Loucy (cell line): ENCODE measurements around the gene DUSP22.

ENCODE experiments used
- H2AFZ ChIP-seq: fragments of 200-600 bp; sonication (generic); 2 replicates; pipeline ENCODE4 v1.6.0; 2016; ENCODE audit warnings: antibody characterized with exemption, mild to moderate bottlenecking, low read length, moderate library complexity
- H3F3A ChIP-seq: fragments of 200-600 bp; 2 replicates; pipeline ENCODE4 v1.6.0; 2016; ENCODE audit warnings: antibody characterized with exemption, low read depth, mild to moderate bottlenecking
- H3K27me3 ChIP-seq: fragments of 200-600 bp; sonication (generic); 2 replicates; pipeline ENCODE4 v1.6.1; 2014; ENCODE audit warnings: low read length, mild to moderate bottlenecking; ENCODE audit not compliant: insufficient read depth, poor library complexity, severe bottlenecking
- H3K36me3 ChIP-seq: fragments of 200-600 bp; sonication (generic); 2 replicates; pipeline ENCODE4 v1.6.1; 2016; ENCODE audit warnings: low read length; ENCODE audit not compliant: insufficient read depth
- H3K4me1 ChIP-seq: fragments of 200-600 bp; sonication (generic); 2 replicates; pipeline ENCODE4 v1.5.1; 2014; ENCODE audit warnings: low read length, mild to moderate bottlenecking; ENCODE audit not compliant: insufficient read depth, poor library complexity, severe bottlenecking
- H3K4me2 ChIP-seq: fragments of 200-600 bp; sonication (generic); 2 replicates; pipeline ENCODE4 v1.6.0; 2014; ENCODE audit warnings: antibody characterized with exemption, low read length, low read depth, mild to moderate bottlenecking; ENCODE audit not compliant: poor library complexity, severe bottlenecking
- H3K4me3 ChIP-seq: fragments of 200-600 bp; sonication (generic); 2 replicates; pipeline ENCODE4 v1.5.1; 2014; ENCODE audit warnings: low read length, mild to moderate bottlenecking, mixed read lengths; ENCODE audit not compliant: poor library complexity, severe bottlenecking
- H3K79me2 ChIP-seq: fragments of 200-600 bp; sonication (generic); 2 replicates; pipeline ENCODE4 v1.6.1; 2014; ENCODE audit warnings: low read length; ENCODE audit not compliant: insufficient read depth
- H3K9ac ChIP-seq: fragments of 200-600 bp; sonication (generic); 2 replicates; pipeline ENCODE4 v1.6.0; 2014; ENCODE audit warnings: mild to moderate bottlenecking, low read depth, low read length, moderate library complexity; ENCODE audit not compliant: poor library complexity, severe bottlenecking
- H3K9me2 ChIP-seq: fragments of 200-600 bp; sonication (generic); replicated peaks from 2 replicates; pipeline ENCODE4 v1.6.1; 2016; ENCODE audit warnings: low read depth, low read length, mixed read lengths
- H3K9me3 ChIP-seq: fragments of 200-600 bp; sonication (generic); 2 replicates; pipeline ENCODE4 v1.6.1; 2014; ENCODE audit warnings: mild to moderate bottlenecking, antibody characterized with exemption, low read length, low read depth; ENCODE audit not compliant: insufficient read depth
- H4K20me1 ChIP-seq: fragments of 200-600 bp; sonication (generic); 2 replicates; pipeline ENCODE4 v1.6.0; 2014; ENCODE audit warnings: antibody characterized with exemption, low read length, mild to moderate bottlenecking; ENCODE audit not compliant: insufficient read depth, poor library complexity, severe bottlenecking
- CTCF ChIP-seq: fragments of 200-600 bp; sonication (generic); conservative IDR thresholded peaks from 2 replicates; pipeline ENCODE4 v1.5.1; 2014; ENCODE audit warnings: mild to moderate bottlenecking, antibody characterized with exemption, low read length
- EZH2phosphoT487 ChIP-seq: fragments of 200-600 bp; IDR thresholded peaks from 2 replicates; pipeline ENCODE4 v1.6.1; 2018; ENCODE audit warnings: antibody characterized with exemption, mild to moderate bottlenecking, moderate library complexity, borderline replicate concordance

Gene DUSP22

GRCh38 chr6:384898-385297 is 92.6 kb downstream of the DUSP22 start:
- H3K36me3 ChIP-seq: no peaks in the 10 kb centered on the region
- no peaks in the 10 kb centered on the region for H4K20me1 ChIP-seq
- H3K4me1 ChIP-seq: peaks cover 13% of the 10 kb centered on the region
- no peaks in the 10 kb centered on the region for H3K79me2 ChIP-seq
- no peak overlapping the region for H3K9ac ChIP-seq
- TF ChIP-seq CTCF: no peak
- no peak for TF ChIP-seq EZH2phosphoT487
- H3K4me3 ChIP-seq: no peak overlapping the region
- H3K9me3 ChIP-seq: no peaks in the 10 kb centered on the region
- H3F3A ChIP-seq: no peaks in the 10 kb centered on the region
- H2AFZ ChIP-seq: no peak overlapping the region
- H3K27me3 ChIP-seq: no peaks in the 10 kb centered on the region
- H3K9me2 ChIP-seq: no peaks in the 10 kb centered on the region
- H3K4me2 ChIP-seq: no peak overlapping the region

GRCh38 chr6:385614-386013 is 93.3 kb downstream of the DUSP22 start:
- no peak overlapping the region for H3K4me3 ChIP-seq
- no peak overlapping the region for H3K9ac ChIP-seq
- no peaks in the 10 kb centered on the region for H3K9me3 ChIP-seq
- no peaks in the 10 kb centered on the region for H3K27me3 ChIP-seq
- TF ChIP-seq CTCF: no peak
- TF ChIP-seq EZH2phosphoT487: no peak
- no peaks in the 10 kb centered on the region for H3K36me3 ChIP-seq
- H3K4me1 ChIP-seq: peaks cover 13% of the 10 kb centered on the region
- no peak overlapping the region for H3K4me2 ChIP-seq
- no peak overlapping the region for H2AFZ ChIP-seq
- H4K20me1 ChIP-seq: no peaks in the 10 kb centered on the region
- no peaks in the 10 kb centered on the region for H3K79me2 ChIP-seq
- no peaks in the 10 kb centered on the region for H3K9me2 ChIP-seq
- H3F3A ChIP-seq: no peaks in the 10 kb centered on the region

- no peaks in the 10 kb centered on the region for H3K27me3 ChIP-seq
Measured at GRCh38 chr6:386688-387266, 94.5 kb downstream of the DUSP22 start.

More at GRCh38 chr6:386688-387266, 94.5 kb downstream of the DUSP22 start:
- no peak for TF ChIP-seq CTCF
- no peak for TF ChIP-seq EZH2phosphoT487
- Histone ChIP-seq H3K9me2 (no peaks in the 10 kb centered on the region), H2AFZ (no peak overlapping the region), H3K9ac (no peak overlapping the region), H3K79me2 (no peaks in the 10 kb centered on the region), H4K20me1 (no peaks in the 10 kb centered on the region), H3K9me3 (no peaks in the 10 kb centered on the region), H3K4me3 (no peak overlapping the region), H3K4me2 (no peak overlapping the region), H3F3A (no peaks in the 10 kb centered on the region), H3K4me1 (peaks cover 8% of the 10 kb centered on the region), H3K36me3 (no peaks in the 10 kb centered on the region)
